ENCODE measurements around the gene SGSM2.

Gene SGSM2

GRCh38 chr17:2421315-2422147 is 84.2 kb downstream of the SGSM2 start:
- DNase-seq (ENCODE audit: low spot score), result peak; percentile 19

DNA sequence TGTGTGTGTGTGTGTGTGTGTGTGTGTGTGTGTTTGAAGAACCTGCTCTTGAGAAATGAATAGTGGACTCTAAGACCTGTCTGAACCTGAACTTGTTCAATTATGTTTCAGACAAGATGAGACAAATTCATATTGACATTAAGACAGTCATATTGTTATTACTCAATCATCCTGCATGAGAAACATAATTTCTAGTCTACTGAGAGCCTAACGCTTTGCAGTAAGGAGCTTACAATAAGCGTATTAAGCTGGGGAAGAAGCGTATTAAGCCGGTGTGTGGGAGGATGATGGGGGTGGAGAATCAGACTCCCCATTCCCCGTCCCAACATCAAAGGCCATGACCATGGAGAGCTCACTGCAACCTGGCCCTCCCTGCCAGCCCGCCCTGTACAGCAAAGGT is 86.0 kb downstream of the SGSM2 start:
- DNase-seq (ENCODE audit: low spot score), result no peak

- no peak for DNase-seq (ENCODE audit: low spot score)
These were observed 89.9 kb downstream of the SGSM2 start for GRCh38 chr17:2427215-2427614.

GRCh38 chr17:2427910-2428309 is 90.6 kb downstream of the SGSM2 start:
- DNase-seq (ENCODE audit: low spot score), result no peak

All from kidney tubule cell (primary cell).